PC-3 (cell line): Measurements from ENCODE around the gene TNNC1. TPM values are rescaled to one million over a fixed set of nuclear protein-coding genes. Genes with fewer than 3 reads are reported as not detected.

ENCODE experiments used
- ATAC-seq: fragments of 200-7000 bp; cut with Tn5 transposase; 2 replicates; pipeline ENCODE4 v1.9.1; 2020; ENCODE audit warnings: mild to moderate bottlenecking, moderate library complexity
- BruUV-seq: library from RNA; stranded (reverse); fragments of 400-500 nt; replicated peaks from 2 replicates; lab custom pipeline; 2021; lab: Mats Ljungman, UMichigan
- CTCF ChIA-PET: fragments of 300-600 bp; sonication (Branson Sonifier 250); formaldehyde crosslinking; loops from one replicate; lab custom pipeline; 2022; ENCODE audit warnings: antibody characterized with exemption; lab: Charles Lee
- POLR2A ChIA-PET: fragments of 300-600 bp; sonication (Branson Sonifier 250); formaldehyde crosslinking; loops from one replicate; lab custom pipeline; 2022; ENCODE audit warnings: antibody characterized with exemption; ENCODE audit not compliant: unreplicated experiment; lab: Charles Lee
- DNase-seq: peaks from one replicate; pipeline ENCODE4 v3.0.0-alpha.2; 2015
- H2AFZ ChIP-seq: fragments of 300-600 bp; sonication (generic); 2 replicates; pipeline ENCODE4 v1.6.0; 2016; ENCODE audit warnings: antibody characterized with exemption, low read length
- H3F3A ChIP-seq: fragments of 300-600 bp; sonication (generic); one replicate; pipeline ENCODE4 v1.6.0; 2017; ENCODE audit warnings: antibody characterized with exemption, low read length, control low read depth, mild to moderate bottlenecking; ENCODE audit not compliant: unreplicated experiment
- H3K27ac ChIP-seq: fragments of 300-600 bp; sonication (generic); 2 replicates; pipeline ENCODE4 v1.5.1; 2016; ENCODE audit warnings: mild to moderate bottlenecking, low read length
- H3K27me3 ChIP-seq: fragments of 300-600 bp; sonication (generic); 2 replicates; pipeline ENCODE4 v1.6.1; 2016; ENCODE audit warnings: low read length, mixed read lengths
- H3K36me3 ChIP-seq: fragments of 300-600 bp; sonication (generic); 2 replicates; pipeline ENCODE4 v1.6.1; 2016; ENCODE audit warnings: low read depth, mixed run types, low read length, mixed read lengths
- H3K4me1 ChIP-seq: fragments of 300-600 bp; sonication (generic); 2 replicates; pipeline ENCODE4 v1.5.1; 2016; ENCODE audit warnings: low read length; ENCODE audit not compliant: insufficient read depth
- H3K4me2 ChIP-seq: fragments of 300-600 bp; sonication (generic); 2 replicates; pipeline ENCODE4 v1.6.0; 2016; ENCODE audit warnings: low read length
- H3K4me3 ChIP-seq: fragments of 300-600 bp; sonication (generic); 2 replicates; pipeline ENCODE4 v1.5.1; 2016; ENCODE audit warnings: mild to moderate bottlenecking, low read length, mixed read lengths
- H3K79me2 ChIP-seq: fragments of 300-600 bp; sonication (generic); 2 replicates; pipeline ENCODE4 v1.6.1; 2017; ENCODE audit warnings: low read length, mixed read lengths
- H3K9ac ChIP-seq: fragments of 300-600 bp; sonication (generic); 2 replicates; pipeline ENCODE4 v1.6.0; 2016; ENCODE audit warnings: mild to moderate bottlenecking, low read length
- H3K9me2 ChIP-seq: fragments of 300-600 bp; sonication (generic); replicated peaks from 2 replicates; pipeline ENCODE4 v1.6.1; 2016; ENCODE audit warnings: mixed run types, low read length, mixed read lengths
- H3K9me3 ChIP-seq: fragments of 300-600 bp; sonication (generic); 2 replicates; pipeline ENCODE4 v1.6.1; 2016; ENCODE audit warnings: low read length, mixed read lengths
- H4K20me1 ChIP-seq: fragments of 300-600 bp; sonication (generic); 2 replicates; pipeline ENCODE4 v1.6.1; 2016; ENCODE audit warnings: low read length, mixed read lengths
- EZH2 ChIP-seq: fragments of 300-600 bp; sonication (generic); IDR thresholded peaks from one replicate; pipeline ENCODE4 v1.6.1; 2017; ENCODE audit warnings: antibody characterized with exemption, mild to moderate bottlenecking, low read length; ENCODE audit not compliant: unreplicated experiment
- EZH2phosphoT487 ChIP-seq: fragments of 300-600 bp; sonication (generic); IDR thresholded peaks from 2 replicates; pipeline ENCODE4 v1.6.1; 2018; ENCODE audit warnings: mild to moderate bottlenecking, antibody characterized with exemption, low read length, borderline replicate concordance
- intact Hi-C: fragments of 100-400 bp; cut with micrococcal nuclease; formaldehyde crosslinking; loops from 2 replicates; pipeline ENCODE4 v1.9.0; 2023
- total RNA-seq: library from RNA; depleted of rRNA; stranded (reverse); fragments of >200 nt; gene quantifications from 2 replicates; pipeline ENCODE4 v1.2.3, GENCODE V29; 2014
- TF ChIP-seq, protein P1 (sequence below): fragments of 300-600 bp; sonication (generic); conservative IDR thresholded peaks from 2 replicates; pipeline ENCODE4 v1.5.1; 2017; ENCODE audit warnings: antibody characterized with exemption, low read depth, mild to moderate bottlenecking, low read length

Gene TNNC1
- total RNA-seq, 1 experiment from 2014 or later = 4.9 TPM

DNA sequence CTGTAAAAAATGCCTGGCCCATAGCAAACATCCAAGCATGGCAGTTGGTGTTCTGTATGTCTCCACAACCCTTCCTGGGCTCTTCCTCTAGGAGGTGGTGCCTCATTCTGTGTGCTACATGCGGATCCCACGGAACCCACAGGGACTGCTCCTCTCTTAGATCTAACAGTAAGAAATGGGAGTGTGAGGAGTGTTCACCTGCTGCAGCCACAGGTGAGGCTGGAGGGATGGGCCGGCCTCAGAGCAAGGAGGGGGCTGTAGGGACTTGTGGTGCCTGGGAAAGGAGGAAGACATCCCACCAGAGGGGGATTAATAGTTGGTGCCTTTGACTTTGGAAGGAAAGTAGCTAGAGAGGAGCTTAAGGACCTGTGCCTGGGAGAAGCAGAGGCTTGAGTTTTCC lies 31.2 kb downstream of the TNNC1 start:
- TF ChIP-seq EZH2 (no peak), EZH2phosphoT487 (no peak)
- TF ChIP-seq, protein P1, sequence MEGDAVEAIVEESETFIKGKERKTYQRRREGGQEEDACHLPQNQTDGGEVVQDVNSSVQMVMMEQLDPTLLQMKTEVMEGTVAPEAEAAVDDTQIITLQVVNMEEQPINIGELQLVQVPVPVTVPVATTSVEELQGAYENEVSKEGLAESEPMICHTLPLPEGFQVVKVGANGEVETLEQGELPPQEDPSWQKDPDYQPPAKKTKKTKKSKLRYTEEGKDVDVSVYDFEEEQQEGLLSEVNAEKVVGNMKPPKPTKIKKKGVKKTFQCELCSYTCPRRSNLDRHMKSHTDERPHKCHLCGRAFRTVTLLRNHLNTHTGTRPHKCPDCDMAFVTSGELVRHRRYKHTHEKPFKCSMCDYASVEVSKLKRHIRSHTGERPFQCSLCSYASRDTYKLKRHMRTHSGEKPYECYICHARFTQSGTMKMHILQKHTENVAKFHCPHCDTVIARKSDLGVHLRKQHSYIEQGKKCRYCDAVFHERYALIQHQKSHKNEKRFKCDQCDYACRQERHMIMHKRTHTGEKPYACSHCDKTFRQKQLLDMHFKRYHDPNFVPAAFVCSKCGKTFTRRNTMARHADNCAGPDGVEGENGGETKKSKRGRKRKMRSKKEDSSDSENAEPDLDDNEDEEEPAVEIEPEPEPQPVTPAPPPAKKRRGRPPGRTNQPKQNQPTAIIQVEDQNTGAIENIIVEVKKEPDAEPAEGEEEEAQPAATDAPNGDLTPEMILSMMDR = no peak
- Histone ChIP-seq H3K4me2 (no peak overlapping the region), H3K36me3 (no peaks in the 10 kb centered on the region), H3K4me3 (no peak overlapping the region), H3K79me2 (no peaks in the 10 kb centered on the region), H4K20me1 (no peaks in the 10 kb centered on the region), H3K4me1 (no peaks in the 10 kb centered on the region), H3F3A (no peaks in the 10 kb centered on the region), H3K27me3 (no peaks in the 10 kb centered on the region), H3K27ac (no peak overlapping the region), H3K9me2 (no peaks in the 10 kb centered on the region), H2AFZ (no peak overlapping the region), H3K9me3 (no peaks in the 10 kb centered on the region), H3K9ac (no peak overlapping the region)
- BruUV-seq = no TSS peak
- intact Hi-C loops = no loop called here
- no peak for ATAC-seq
- DNase-seq = no peak
- ChIA-PET POLR2A (no interaction called here), CTCF (no interaction called here)

DNA sequence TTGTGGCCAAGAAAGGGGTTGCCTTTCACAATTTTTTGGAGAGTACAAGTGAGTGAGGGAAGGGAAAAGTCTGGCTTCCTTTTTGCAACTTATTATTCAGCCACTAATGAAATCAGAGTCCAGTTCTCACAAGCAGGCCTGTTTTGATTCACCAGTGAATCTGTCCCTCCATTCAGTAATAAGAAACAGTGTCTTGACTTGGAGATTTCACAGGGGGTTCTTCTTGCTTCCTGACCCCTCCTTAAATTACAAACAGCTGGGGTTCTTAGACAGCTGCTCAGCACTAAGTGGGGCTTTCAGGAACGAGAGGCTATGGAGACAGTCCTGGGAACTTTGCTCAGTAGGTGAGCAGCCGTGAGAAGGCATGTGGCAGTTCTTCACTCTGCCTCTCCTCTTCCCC lies 33.5 kb downstream of the TNNC1 start:
- Histone ChIP-seq H3K27me3 (no peaks in the 10 kb centered on the region), H3K4me3 (no peak overlapping the region), H3K4me1 (no peaks in the 10 kb centered on the region), H3F3A (no peaks in the 10 kb centered on the region), H3K4me2 (no peak overlapping the region), H2AFZ (no peak overlapping the region), H4K20me1 (no peaks in the 10 kb centered on the region), H3K79me2 (no peaks in the 10 kb centered on the region), H3K27ac (no peak overlapping the region), H3K36me3 (peaks cover 7% of the 10 kb centered on the region; the same call in 1 of the 2 replicates), H3K9me2 (no peaks in the 10 kb centered on the region), H3K9me3 (no peaks in the 10 kb centered on the region), H3K9ac (no peak overlapping the region)
- intact Hi-C loops = no loop called here
- ChIA-PET POLR2A (no interaction called here), CTCF (no interaction called here)
- ATAC-seq (no peak), DNase-seq (no peak)
- BruUV-seq = no TSS peak
- TF ChIP-seq, protein P1 = no peak
- no peak for TF ChIP-seq EZH2phosphoT487
- no peak for TF ChIP-seq EZH2

DNA sequence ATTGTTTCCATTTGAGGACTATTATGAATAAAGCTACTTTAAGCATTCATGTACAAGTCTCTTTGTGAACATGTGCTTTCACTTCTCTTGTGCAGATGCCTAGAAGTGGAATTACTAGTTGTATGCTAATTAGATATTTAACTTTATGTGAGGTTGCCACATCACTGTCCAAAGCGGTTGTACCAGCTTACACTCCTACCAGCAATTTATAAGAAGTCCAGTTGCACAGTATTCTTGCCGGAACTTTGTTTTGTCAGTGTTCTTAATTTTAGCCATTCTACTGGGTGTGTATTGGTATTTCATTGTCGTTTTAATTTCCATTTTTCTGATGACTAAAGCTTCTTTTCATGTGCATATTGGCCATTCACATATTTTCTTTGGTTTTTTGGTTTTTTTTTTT lies 38.0 kb downstream of the TNNC1 start:
- H3K79me2 ChIP-seq = peaks cover 13% of the 10 kb centered on the region
- no peak overlapping the region for H3K27ac ChIP-seq
- DNase-seq (no peak), ATAC-seq (no peak)
- no peak overlapping the region for H3K9ac ChIP-seq
- H4K20me1 ChIP-seq = no peaks in the 10 kb centered on the region
- no peak overlapping the region for H3K4me3 ChIP-seq
- no TSS peak for BruUV-seq
- no peak overlapping the region for H3K4me2 ChIP-seq
- TF ChIP-seq EZH2phosphoT487 (no peak), EZH2 (no peak)
- TF ChIP-seq, protein P1 = no peak
- ChIA-PET CTCF (no interaction called here), POLR2A (no interaction called here)
- H2AFZ ChIP-seq = no peak overlapping the region
- no peaks in the 10 kb centered on the region for H3K9me2 ChIP-seq
- H3K36me3 ChIP-seq = peaks cover 7% of the 10 kb centered on the region; the same call in 1 of the 2 replicates
- H3F3A ChIP-seq = no peaks in the 10 kb centered on the region
- no peaks in the 10 kb centered on the region for H3K9me3 ChIP-seq
- intact Hi-C loops = no loop called here
- peaks cover 18% of the 10 kb centered on the region for H3K4me1 ChIP-seq
- no peaks in the 10 kb centered on the region for H3K27me3 ChIP-seq
